Measurements from ENCODE around the gene SLC7A5.
"Not testable (repeated sequence)": the region's sequence is repeated elsewhere in the genome, so short reads cannot be mapped to it uniquely, and the experiment has no call there.

The SLC7A5 gene

DNA sequence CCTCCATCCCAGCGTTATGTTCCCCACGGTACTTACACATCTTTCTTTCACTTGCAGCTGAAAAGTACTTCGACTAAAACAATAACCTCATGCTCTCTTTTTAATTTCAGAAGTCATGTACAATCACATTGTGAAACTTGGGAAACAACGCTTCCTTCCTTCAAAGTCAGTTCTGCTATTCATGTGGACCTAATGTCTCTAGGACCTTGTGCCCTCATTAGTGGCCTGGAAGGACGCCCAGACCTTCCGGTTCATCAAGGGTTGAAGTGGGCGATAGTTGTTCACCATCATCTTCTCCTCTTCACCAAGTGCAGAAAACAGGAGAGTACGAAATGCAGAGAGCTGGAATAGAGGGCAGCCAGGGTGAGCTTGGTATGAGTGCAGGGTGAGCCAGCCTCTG lies 18.6 kb upstream of the SLC7A5 start:
- not testable (repeated sequence) for DNase-seq

DNA sequence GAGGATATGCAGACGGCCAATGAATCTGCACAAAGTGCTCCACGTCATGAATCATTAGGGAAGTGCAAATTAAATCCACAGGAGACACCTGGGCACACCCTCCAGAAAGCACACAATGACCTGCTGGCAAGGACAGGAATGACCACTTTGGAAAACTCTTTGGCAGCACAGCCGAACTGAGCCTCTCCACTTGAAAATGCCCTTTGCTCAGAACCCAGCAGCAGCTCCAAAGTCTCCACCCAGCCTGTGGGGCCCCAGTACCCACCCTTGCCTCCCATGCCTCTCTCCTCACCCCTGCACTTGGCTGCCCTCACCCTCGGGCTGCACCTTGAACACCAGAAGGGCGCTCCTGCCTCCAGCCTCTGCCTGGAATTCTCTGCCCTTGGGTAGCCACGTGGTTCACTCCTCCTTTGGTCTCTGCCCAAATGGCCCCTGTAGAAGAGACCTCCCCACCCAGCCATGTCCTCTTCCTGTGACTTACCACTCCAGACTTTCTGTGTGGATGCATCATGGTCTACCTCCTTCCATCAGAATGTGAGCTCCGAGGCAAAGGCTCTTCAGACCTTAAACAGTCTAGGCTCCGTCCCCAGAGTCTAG lies 16.2 kb upstream of the SLC7A5 start:
- peak; percentile 58 for DNase-seq

DNA sequence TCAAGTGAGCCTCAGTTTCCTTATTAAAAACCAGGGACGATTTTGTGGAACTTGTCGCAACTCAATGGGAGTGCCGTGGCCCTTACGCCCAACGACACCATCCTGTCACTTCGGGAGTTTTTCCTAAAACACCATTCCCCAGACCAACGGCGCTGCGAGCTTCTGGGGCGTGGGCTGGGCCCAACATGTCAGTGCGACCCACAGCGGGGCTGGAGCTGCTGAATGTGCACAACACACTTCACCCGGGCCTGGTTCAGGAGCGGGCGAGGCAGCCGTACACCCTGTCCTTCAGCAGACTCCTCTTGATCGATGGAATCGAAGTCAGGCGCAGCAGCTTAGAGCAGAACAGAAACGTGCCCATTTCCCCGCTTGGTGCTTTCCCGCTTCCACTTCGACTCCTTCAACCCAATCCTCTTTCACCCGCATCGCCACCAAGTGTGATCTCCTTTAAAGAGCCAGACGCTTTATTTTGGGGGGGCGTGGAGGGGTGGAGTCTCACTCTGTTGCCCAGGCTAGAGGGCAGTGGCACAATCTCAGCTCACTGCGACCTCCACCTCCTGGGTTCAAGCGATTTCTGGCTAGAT lies 13.2 kb upstream of the SLC7A5 start:
- DNase-seq, result no peak

DNA sequence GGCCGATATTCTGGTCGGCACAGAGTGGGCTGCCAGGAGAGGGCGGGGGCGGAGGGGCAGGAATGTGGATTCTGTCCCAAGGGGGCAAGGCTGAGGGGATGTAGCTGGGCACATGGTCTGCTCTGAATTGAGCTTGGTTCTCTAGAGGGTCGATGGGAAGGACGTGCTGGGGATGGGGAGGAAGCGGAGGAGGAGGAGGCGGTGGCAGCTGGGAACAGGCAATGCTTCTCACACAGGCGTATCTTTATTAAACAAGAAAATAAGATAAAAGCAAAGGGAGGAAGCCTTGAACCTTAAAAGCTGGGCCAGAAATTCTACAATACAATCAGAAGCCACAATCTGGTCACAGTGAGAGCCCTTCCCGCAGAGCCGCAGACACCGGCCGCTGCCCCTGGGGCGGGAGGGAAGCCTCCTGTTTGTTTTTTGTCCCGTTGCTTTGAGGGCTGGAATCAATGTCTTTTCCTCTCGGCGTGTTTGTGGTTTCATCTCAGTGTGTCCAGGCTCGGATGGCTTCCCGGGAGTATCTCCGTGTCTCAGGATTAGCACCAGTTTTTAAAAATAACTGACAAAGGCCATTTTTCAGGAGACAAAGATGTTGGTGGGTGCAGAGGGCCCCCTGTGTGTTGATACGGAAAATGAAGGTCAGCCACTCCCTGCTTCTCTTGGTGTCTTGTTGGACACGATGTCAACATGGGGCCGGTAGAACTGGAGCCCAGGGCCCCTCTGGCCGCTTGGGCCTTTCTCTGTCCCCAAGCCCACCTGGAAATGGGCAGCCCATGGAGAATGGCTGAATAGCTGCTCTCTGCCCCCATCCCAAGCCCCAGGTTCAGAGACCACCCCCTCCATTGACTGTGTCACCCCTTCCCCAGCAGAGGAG lies 12.3 kb upstream of the SLC7A5 start:
- peak; percentile 49 for DNase-seq

GRCh38 chr16:87880117-87880696 lies 10.9 kb upstream of the SLC7A5 start:
- no peak for DNase-seq

- DNase-seq, result not testable (repeated sequence)
Measured at GRCh38 chr16:87879411-87880013, 10.2 kb upstream of the SLC7A5 start.

- DNase-seq, result peak; percentile 52
Measured at GRCh38 chr16:87878704-87879103, 9.4 kb upstream of the SLC7A5 start.

DNA sequence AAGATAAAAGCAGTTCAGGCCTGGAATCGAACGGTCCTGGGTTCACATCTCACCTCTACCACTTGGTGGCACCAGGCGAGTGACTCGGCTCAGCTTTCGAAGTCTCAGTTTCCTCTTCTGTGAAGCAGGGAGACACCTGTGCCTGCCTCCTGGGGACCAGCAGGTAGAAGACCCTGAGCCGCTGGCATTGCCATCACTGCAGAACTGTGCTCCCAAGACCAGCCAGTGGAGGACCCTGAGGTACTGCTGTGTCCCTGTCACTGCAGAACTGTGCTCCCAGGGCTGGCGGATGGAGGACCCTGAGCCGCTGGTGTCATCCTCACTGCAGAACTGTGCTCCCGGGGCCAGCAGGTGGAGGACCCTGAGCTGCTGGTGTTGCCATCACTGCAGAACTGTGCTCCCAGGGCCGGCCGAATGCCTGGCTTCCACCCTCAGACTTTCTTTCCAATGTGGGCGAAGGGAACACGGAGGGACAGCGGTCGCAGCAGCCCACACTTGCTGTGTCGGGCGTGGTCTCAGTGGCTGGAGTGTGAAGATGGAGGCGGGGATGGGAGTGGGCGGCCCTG lies 8.7 kb upstream of the SLC7A5 start:
- DNase-seq, result peak; percentile 17

- DNase-seq, result no peak
Measured at GRCh38 chr16:87874639-87875427, 5.5 kb upstream of the SLC7A5 start.

DNA sequence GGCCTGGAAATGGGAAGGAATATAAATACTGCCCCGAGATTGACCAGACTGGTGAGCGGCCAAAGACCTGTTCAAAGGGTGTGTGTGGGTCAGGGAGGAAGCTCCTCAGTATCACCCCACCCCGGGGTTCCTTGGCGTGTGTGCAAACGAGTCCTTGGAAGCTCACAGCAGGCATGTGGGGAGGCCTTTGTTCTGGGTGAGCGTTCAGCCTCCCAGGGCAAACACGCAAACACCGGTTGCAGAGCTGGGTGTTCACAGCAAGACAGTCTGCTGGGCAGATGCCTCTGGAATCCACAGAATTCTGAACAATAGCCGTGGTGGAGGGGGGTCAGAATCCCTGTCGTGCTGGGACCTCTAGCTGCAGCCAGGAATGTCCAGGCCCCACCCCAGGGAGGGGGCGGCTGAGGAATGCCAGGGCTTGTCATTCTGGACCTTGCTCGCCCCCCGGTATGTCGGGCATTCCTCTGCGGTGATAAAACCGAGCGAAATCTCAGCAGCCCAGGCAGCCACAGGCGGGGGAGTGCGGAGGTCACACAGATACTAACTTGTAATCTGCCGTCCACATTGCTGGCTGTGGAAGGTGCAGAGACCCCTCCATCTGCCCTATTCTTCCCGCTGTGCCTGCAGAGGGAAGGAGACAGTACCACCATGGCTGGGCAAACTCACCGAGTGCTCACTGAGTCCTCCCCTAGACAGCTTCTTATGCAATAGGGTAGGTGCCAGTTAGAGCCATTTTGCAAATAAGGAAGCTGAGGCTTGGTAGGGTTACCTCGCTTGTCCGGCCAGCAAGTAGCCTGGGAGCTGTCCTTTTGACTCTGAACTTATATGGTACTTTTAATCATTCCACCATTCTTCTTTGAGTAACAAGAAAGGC lies 1.3 kb upstream of the SLC7A5 start:
- peak; percentile 70 for DNase-seq

DNA sequence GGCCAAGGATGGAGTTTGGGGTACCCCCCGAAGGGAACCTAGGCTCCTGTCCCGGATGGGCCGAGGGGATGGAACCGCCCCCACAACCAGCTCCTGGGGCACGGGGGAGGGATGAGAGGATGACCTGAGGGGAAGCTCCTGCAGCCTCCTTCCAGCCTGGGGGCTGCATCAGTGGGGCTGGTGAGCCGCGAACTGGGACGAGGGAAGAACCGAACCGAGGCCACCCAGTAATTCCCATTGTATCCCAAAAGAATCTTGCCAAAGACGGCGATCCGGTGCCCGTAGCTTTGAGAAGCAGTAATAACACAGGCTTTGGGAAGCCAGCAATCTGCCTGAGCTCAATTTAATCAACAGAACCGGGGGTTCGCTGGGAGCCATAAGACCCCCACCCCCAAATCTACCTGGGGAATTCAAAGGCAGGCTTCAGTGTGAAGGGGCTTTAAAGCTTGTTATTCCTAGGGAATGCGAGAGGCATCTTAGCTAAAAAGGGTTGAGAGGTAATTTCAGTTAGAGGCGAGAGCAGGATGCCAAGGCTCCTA lies 641 bp upstream of the SLC7A5 start:
- not testable (repeated sequence) for DNase-seq

DNA sequence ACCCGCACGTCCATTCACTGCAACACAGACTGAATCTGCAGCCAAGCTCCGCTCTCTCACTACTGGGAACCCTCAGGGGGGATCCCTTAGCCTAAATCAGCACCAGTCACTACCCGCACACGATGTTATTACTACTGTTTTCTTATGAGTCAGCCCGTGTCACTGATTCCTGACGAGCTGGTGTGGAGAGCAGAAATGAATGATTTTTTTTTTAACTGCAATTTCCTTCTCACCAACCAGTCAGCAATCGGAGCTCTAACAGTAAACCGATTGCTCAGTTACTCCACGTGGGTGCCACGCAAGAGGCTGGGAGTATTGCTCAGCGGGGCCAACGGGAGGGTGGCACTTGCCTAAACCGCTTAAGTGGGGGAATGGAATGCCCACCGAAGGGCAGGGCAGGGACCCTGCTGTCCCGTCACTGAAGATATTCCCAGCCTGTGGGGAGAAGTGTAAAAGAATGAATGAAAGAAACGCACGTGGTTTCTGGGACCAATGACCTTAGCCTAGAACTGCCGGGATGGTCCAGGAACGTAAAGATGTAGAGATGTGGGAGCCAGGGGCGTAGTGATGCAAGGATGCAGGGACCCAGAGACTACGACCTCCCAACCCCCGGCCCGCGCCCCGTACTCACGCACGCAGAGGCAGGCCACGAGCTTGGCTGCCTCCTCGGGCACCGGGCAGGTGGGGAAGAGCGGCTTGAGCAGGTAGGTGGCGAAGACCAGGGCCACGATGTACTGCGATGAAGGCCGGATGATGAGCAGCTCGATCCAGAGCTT lies 865 bp downstream of the SLC7A5 start:
- peak; percentile 46 for DNase-seq

DNA sequence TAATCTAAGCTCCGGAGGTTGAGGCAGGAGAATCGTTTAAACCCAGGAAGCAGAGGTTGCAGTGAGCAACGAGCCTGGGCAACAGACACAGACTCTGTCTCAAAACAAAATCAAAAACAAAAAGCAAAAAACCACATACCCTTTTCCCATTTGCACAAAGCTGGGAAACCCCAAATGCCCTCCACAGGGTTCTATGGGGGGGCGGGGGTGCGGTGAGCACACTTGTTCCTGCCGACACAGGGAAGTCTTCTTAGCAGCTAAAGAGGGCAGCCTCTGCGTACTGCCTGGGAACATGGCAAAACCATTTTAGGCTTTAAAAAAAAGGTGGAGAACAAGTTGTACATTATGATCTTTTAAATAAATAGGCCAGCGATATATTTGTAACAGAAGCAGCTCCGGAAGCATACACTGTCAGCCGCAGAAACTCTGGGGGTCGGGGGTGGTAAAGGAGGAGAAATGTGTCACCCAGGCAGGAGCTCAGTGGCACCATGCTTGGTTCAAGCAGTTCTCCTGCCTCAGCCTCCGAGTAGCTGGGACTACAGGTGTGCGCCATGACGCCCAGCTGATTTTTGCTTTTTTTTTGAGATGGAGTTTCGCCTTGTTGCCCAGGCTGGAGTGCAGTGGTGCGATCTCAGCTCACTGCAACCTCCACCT lies 3.3 kb downstream of the SLC7A5 start:
- not testable (repeated sequence) for DNase-seq

- peak; percentile 72 for DNase-seq
Measured at GRCh38 chr16:87864331-87864989, 4.8 kb downstream of the SLC7A5 start.

DNA sequence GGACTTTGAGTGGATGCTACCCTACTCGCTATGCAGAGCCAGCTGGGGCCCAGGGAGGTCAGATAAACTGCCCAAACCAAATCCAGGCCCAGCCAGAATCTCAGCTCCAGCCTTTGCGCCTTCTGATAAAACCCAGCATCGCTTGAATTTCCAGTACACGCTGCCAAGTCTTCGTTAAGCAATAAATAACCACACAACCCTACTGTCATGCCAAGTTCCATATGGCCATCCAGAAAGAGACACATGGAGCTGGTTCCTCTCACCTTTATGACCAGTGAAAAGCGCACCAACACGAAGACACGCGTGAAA lies 6.0 kb downstream of the SLC7A5 start:
- DNase-seq, result peak; percentile 19

DNA sequence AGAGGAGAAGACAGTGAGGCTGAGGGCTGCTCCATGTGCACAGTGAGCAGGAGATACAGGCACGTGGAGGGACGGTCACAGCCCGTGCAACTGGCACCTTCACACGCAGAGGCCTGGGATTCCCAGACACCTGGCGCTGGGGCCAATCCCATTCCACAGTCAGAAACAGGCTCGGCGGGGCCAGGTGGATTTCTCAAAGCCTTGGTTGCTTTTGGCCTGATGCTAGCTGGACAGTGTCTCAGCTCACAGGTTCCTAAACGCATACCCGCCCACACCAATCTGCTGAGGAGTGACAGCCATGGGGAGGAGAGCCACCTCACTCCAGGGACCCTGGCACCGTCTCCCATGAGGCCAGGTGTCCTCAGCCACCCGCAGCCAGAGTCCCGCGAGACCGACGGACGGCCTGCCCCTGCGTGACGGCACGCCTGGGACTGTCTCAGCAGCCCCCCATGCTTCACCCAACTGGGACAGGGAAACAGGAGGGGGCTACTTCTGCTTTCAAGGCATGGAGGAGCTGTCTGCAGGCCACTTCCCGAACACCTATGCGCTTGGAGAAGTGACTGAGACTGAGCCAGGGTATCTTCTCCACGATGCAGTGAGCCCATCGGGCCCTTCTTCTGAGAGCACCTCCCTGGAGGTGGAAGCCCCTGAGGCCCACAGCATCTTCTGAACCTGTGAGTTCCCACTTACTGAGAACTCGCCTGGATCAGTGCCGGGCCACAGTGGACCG lies 6.5 kb downstream of the SLC7A5 start:
- peak; percentile 14 for DNase-seq

DNA sequence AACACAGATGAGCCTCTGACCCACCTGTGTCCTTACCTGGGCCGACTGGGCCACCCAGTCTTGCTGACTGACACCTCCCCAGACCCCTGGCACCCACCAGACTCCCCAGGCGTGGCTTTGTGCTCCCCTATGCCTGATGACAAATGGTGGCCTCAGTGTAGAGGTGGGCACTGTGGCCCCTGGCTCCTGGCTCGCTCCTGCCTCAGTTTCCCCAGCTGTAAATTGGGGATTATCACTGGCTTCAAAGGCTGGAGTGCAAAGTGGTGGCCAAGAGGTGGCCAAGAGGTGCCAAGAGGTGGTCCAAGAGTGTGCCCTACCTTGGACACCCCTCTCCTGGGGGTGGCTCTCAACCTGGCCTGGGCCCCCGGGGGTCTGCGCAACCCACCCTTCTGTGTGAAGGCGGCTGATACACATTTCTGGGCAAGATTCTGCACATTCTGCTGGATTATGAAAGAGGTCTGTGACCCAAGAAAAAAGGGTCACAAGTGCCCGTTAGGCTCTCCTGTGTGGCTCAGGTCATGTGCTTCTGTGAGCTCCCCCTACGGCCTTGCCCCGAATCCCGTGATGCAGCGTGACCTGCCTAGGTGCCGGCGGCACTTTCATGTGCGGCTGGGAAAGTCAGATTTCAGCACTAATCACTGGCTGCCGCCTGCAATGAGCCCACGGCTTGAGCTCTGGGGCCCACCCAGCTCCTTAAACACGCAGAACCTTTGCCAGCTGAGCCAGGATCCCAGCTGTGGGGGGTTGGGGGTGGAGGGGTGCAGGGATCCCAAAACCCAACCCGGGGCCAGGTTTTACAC lies 7.8 kb downstream of the SLC7A5 start:
- not testable (repeated sequence) for DNase-seq
